ENCODE results near the gene LENG8. TPM values are rescaled to one million over a fixed set of nuclear protein-coding genes. Genes with fewer than 3 reads are reported as not detected.

The LENG8 gene
- total and polyA plus RNA-seq, 12 donors: 17.4 to 725 (median 90.8) TPM

DNA sequence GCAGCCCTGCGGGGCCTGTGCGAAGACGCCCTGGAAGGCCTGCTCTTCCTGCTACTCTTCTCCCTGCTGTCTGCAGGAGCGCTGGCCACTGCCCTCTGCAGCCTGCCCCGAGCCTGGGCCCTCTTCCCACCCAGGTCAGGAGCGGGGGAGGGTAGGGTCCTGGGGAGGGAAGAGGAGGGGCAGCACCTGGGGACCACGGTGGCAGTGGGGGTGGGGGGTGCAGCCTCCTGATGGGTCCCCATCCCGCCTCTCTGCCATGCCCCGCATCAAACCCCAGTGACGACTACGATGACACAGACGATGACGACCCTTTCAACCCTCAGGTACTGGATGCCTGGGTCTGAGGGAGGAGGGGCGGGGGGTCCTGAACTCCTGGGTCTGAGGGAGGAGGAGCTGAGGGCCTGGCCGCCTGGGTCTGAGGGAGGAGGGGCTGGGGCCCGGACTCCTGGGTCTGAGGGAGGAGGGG is 13.4 kb upstream of the LENG8 start:
- Histone ChIP-seq H3K36me3 (replicated peaks in 1 of 2) (no peaks in the 10 kb centered on the region), H3K4me1 (replicated peaks in 1 of 2) (peaks cover 11 to 25% of the 10 kb centered on the region in 2 donors), H3K9me3 (replicated peaks in 1 of 3) (no peaks in the 10 kb centered on the region), H3K4me3 (no peak overlapping the region), H3K27ac (no peak overlapping the region), H3K27me3 (peaks cover 2% of the 10 kb centered on the region)
- intact Hi-C loops (cut with DNase I): no loop called here
- TF ChIP-seq POLR2A (IDR thresholded peaks at IDR 0.05): no peak
- TF ChIP-seq, protein P1, sequence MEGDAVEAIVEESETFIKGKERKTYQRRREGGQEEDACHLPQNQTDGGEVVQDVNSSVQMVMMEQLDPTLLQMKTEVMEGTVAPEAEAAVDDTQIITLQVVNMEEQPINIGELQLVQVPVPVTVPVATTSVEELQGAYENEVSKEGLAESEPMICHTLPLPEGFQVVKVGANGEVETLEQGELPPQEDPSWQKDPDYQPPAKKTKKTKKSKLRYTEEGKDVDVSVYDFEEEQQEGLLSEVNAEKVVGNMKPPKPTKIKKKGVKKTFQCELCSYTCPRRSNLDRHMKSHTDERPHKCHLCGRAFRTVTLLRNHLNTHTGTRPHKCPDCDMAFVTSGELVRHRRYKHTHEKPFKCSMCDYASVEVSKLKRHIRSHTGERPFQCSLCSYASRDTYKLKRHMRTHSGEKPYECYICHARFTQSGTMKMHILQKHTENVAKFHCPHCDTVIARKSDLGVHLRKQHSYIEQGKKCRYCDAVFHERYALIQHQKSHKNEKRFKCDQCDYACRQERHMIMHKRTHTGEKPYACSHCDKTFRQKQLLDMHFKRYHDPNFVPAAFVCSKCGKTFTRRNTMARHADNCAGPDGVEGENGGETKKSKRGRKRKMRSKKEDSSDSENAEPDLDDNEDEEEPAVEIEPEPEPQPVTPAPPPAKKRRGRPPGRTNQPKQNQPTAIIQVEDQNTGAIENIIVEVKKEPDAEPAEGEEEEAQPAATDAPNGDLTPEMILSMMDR (IDR thresholded peaks at IDR 0.05): no peak
- WGBS, 4 donors: 20 to 37% (median 30%) methylated on average over 12 to 16 of the region's 16 CpGs; no CpG with 5 or more reads in 1 of the 4 donors
- peak in 2 of 7 donors; percentile 16 to 24 for DNase-seq

DNA sequence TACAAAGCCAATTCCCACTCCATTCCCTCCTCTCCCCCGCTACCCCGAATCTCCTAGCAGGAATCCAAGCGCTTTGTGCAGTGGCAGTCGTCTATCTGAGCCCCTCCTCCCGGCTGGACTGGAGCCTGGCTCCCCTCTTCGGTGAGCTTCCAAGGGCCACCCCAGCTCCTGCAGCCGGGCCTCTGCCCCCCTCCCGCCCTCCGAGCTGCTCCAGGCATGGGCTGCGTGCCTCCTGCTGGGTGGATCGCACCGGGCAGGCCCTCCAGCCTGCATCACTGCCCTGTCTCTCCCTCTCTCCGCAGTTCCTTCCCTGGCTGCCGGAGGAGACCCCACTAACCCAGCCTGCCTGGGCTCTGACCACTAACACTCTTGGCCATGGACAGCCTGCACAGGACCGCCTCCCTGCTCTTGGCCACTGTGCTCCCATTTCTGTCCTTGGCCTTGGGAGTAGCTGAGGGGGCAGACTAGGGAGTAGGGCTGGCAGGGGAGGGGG is 12.9 kb upstream of the LENG8 start:
- Histone ChIP-seq H3K9me3 (replicated peaks in 1 of 3) (no peaks in the 10 kb centered on the region), H3K27me3 (no peaks in the 10 kb centered on the region), H3K4me3 (no peak overlapping the region), H3K36me3 (replicated peaks in 1 of 2) (no peaks in the 10 kb centered on the region), H3K4me1 (replicated peaks in 1 of 2) (peaks cover 9 to 20% of the 10 kb centered on the region in 2 donors), H3K27ac (no peak overlapping the region)
- no peak for TF ChIP-seq POLR2A (IDR thresholded peaks at IDR 0.05)
- TF ChIP-seq, protein P1 (IDR thresholded peaks at IDR 0.05): no peak
- DNase-seq: peak in 2 of 7 donors; percentile 19 to 24
- 30 to 62% (median 41%) methylated on average over 9 to 15 of the region's 15 CpGs for WGBS, 4 donors
- intact Hi-C loops (cut with DNase I): no loop called here

DNA sequence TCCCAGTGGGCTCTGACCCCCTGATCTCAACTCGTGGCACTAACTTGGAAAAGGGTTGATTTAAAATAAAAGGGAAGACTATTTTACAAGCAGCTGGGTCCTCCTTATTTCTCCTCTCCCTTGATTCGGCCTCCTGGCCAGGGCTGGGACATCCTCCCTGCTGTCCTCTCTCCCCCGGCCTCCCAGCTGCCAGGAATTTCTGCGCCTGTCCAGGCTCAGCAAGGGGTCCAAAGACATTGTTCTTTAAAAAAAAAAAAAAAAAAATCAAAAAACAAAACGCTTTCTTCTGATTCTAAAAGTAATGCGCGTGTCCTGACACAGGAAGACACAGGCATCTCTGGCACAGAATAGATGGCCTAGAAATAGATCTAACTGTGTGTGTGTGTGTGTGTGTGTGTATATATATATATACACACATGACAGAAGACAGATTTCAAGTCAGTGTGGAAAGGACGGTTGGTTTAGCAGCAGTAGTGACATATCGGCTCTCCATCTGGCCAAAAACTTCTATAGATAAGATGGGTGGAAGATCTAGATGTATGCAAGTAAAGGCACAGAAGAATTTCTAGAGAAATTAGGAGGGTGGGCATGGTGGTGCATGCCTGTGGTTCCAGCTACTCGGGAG is 12.3 kb upstream of the LENG8 start:
- Histone ChIP-seq H3K4me3 (no peak overlapping the region), H3K4me1 (replicated peaks in 1 of 2) (peaks cover 9 to 19% of the 10 kb centered on the region in 2 donors), H3K9me3 (replicated peaks in 1 of 3) (no peaks in the 10 kb centered on the region), H3K27me3 (no peaks in the 10 kb centered on the region), H3K27ac (no peak overlapping the region), H3K36me3 (replicated peaks in 1 of 2) (no peaks in the 10 kb centered on the region)
- intact Hi-C loops (cut with DNase I): no loop called here
- no peak for DNase-seq
- WGBS, 4 donors: 57 to 72% (median 70%) methylated on average over 10 of the region's 10 CpGs
- TF ChIP-seq POLR2A (IDR thresholded peaks at IDR 0.05): no peak
- TF ChIP-seq, protein P1 (IDR thresholded peaks at IDR 0.05): no peak

DNA sequence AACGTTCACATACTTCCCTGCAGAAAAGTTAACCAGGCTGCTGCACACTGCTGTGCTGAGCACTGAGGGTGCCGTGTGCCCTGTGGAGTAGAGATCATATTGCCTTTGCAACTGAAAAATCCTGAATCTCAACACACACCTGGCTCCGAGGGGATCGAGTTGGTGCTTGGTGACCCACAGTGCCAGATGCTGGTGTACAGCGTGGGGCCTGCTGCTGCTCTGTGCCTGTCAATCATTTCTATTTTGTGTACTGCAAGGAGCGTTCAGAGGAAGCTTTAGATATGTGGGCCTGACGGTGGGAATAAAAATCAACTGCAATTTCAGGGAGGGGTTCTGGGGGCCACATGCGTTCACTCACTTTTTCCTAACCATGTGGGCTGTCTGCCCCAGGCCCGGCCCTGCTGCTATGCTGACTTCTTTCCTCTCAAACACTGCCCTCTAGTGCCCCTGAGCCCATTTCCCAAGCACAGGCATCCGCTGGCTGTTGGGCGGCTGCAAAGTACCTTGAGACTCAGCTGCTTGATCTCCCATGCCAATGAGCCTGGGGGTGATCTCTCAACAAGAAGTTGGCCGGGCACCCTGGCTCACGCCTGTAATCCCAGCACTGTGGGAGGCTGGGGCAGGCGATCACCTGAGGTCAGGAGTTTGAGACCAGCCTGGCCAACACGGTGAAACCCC is 9.7 kb upstream of the LENG8 start:
- 54 to 63% (median 61%) methylated on average over 9 to 15 of the region's 15 CpGs for WGBS, 4 donors
- no peak overlapping the region for H3K27ac ChIP-seq
- intact Hi-C loops (cut with DNase I): no loop called here
- H3K27me3 ChIP-seq: no peaks in the 10 kb centered on the region
- no peaks in the 10 kb centered on the region for H3K9me3 ChIP-seq (replicated peaks in 1 of 3)
- TF ChIP-seq POLR2A (IDR thresholded peaks at IDR 0.05): no peak
- TF ChIP-seq, protein P1 (IDR thresholded peaks at IDR 0.05): peak in 5 of 6 experiments; percentile 17 to 41 (median 23)
- H3K4me1 ChIP-seq (replicated peaks in 1 of 2): peaks cover 9 to 19% of the 10 kb centered on the region in 2 donors
- no peaks in the 10 kb centered on the region for H3K36me3 ChIP-seq (replicated peaks in 1 of 2)
- no peak overlapping the region for H3K4me3 ChIP-seq
- DNase-seq: peak in 4 of 7 donors; percentile 50 to 71 (median 64)

All from adrenal gland (tissue), 12 donors.